ENCODE measurements around the gene ZDHHC20.

DNA sequence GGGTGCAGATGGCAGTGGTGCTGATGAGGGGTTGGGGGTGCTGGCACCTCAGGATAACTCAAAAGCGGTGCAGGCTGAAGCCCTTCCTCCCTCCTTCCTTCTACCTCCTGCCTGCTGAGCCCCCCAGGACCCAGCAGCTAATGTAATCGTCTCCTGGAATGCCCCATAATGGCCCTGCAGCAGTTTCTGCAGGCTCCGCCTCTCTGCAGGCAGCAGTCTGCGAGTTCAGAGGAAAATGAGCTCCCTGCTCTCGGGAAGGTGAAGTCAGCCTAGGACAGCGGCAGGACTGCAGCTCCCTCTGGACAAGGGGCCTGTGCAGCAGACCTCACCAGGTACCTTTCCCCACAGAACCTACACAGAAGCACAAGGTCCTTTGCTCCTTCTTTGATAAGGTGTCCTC, 130.9 kb downstream of the ZDHHC20 start:
- TF ChIP-seq, protein P1, sequence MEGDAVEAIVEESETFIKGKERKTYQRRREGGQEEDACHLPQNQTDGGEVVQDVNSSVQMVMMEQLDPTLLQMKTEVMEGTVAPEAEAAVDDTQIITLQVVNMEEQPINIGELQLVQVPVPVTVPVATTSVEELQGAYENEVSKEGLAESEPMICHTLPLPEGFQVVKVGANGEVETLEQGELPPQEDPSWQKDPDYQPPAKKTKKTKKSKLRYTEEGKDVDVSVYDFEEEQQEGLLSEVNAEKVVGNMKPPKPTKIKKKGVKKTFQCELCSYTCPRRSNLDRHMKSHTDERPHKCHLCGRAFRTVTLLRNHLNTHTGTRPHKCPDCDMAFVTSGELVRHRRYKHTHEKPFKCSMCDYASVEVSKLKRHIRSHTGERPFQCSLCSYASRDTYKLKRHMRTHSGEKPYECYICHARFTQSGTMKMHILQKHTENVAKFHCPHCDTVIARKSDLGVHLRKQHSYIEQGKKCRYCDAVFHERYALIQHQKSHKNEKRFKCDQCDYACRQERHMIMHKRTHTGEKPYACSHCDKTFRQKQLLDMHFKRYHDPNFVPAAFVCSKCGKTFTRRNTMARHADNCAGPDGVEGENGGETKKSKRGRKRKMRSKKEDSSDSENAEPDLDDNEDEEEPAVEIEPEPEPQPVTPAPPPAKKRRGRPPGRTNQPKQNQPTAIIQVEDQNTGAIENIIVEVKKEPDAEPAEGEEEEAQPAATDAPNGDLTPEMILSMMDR (IDR thresholded peaks at IDR 0.05; ENCODE audit: low read length) = no peak
- no peak for TF ChIP-seq EZH2 (optimal IDR thresholded peaks at IDR 0.05; ENCODE audit: low read depth, low read length)
